Coronary artery (tissue), 2 donors: ENCODE results near the gene WDR20.

Source experiments
- DNase-seq: peaks from one replicate; pipeline ENCODE4 v3.0.0-alpha.2; 2017; ENCODE audit warnings: low spot score
- H3K27ac ChIP-seq, 2 donors: fragments of 200-600 bp; sonication (generic); one replicate each; pipeline ENCODE4 v1.5.1; 2016 to 2019
- H3K4me3 ChIP-seq: fragments of 200-600 bp; sonication (generic); 2 replicates; pipeline ENCODE4 v1.5.1; 2016; ENCODE audit warnings: mild to moderate bottlenecking, moderate library complexity
- CTCF ChIP-seq: fragments of 200-600 bp; sonication (generic); IDR thresholded peaks from one replicate; pipeline ENCODE4 v1.5.1; 2019; ENCODE audit warnings: antibody characterized with exemption

The WDR20 gene

GRCh38 chr14:102177161-102177560, 37.5 kb downstream of the WDR20 start:
- Histone ChIP-seq H3K27ac (no peak overlapping the region), H3K4me3 (no peak overlapping the region)
- TF ChIP-seq CTCF: no peak
- DNase-seq: no peak

GRCh38 chr14:102178806-102179205, 39.1 kb downstream of the WDR20 start:
- no peak for DNase-seq
- Histone ChIP-seq H3K27ac (no peak overlapping the region), H3K4me3 (no peak overlapping the region)
- TF ChIP-seq CTCF: no peak

GRCh38 chr14:102180248-102180998, 40.7 kb downstream of the WDR20 start:
- no peak overlapping the region for H3K4me3 ChIP-seq
- no peak overlapping the region for H3K27ac ChIP-seq
- TF ChIP-seq CTCF: no peak
- DNase-seq: no peak

GRCh38 chr14:102181187-102181586, 41.5 kb downstream of the WDR20 start:
- Histone ChIP-seq H3K27ac (no peak overlapping the region), H3K4me3 (no peak overlapping the region)
- TF ChIP-seq CTCF: no peak
- DNase-seq: no peak

GRCh38 chr14:102182190-102182589, 42.5 kb downstream of the WDR20 start:
- Histone ChIP-seq H3K27ac (no peak overlapping the region), H3K4me3 (no peak overlapping the region)
- DNase-seq: no peak
- no peak for TF ChIP-seq CTCF

- Histone ChIP-seq H3K4me3 (no peak overlapping the region), H3K27ac (no peak overlapping the region)
- no peak for DNase-seq
- TF ChIP-seq CTCF: no peak
These were observed 43.4 kb downstream of the WDR20 start for GRCh38 chr14:102182936-102183619.

GRCh38 chr14:102183886-102184285, 44.2 kb downstream of the WDR20 start:
- Histone ChIP-seq H3K27ac (no peak overlapping the region), H3K4me3 (no peak overlapping the region)
- DNase-seq: no peak
- TF ChIP-seq CTCF: no peak
